ENCODE data around the gene FAM117A. TPM values are rescaled to one million over a fixed set of nuclear protein-coding genes. Genes with fewer than 3 reads are reported as not detected.

Gene FAM117A
- total and polyA plus RNA-seq, 2 of the 8 experiments (the other 6 are each of a cell fraction or from before 2014, with no cell fraction given) = 28.4 to 45.7 TPM

- ChIA-PET CTCF (ENCODE audit: partially characterized antibody) (interaction anchor here (0.6 to 8.9 kb wide), 2 partner anchors 17 to 844 kb away, joined by 3 to 41 read pairs; partner anchors contain the start of gene SLC35B1), POLR2A (ENCODE audit: partially characterized antibody) (interaction anchor here (1.0 kb wide), 1 partner anchor 16 kb away, joined by 3 read pairs; no protein-coding TSS in a partner anchor)
- no peak overlapping the region for H3K9ac ChIP-seq (replicated peaks in 1 of 4; ENCODE audit: extremely low read depth in 1 of 4, low read depth in 3 of 4, low read length in 3 of 4)
- no peak overlapping the region for H2AK5ac ChIP-seq (ENCODE audit: low read depth, low read length)
- no peak overlapping the region for H3K27ac ChIP-seq (ENCODE audit: low read depth, low read length)
- no peak overlapping the region for H2BK15ac ChIP-seq (ENCODE audit: low read length)
- H3K18ac ChIP-seq (ENCODE audit: extremely low read depth, low read length) = no peak overlapping the region
- no peak overlapping the region for H3K14ac ChIP-seq (ENCODE audit: insufficient read length)
- H3K79me1 ChIP-seq (ENCODE audit: low read depth, low read length) = peaks cover 14% of the 10 kb centered on the region; the same call in 1 of the 2 replicates
- no peak overlapping the region for H3K56ac ChIP-seq (replicated peaks; ENCODE audit: insufficient read length, low read depth, low read length)
- no peaks in the 10 kb centered on the region for H3K4me1 ChIP-seq (replicated peaks in 1 of 4; ENCODE audit: control insufficient read depth in 3 of 4, insufficient read depth in 4 of 4, low read length in 3 of 4)
- no peak overlapping the region for H2BK12ac ChIP-seq (ENCODE audit: low read depth, low read length)
- H2BK120ac ChIP-seq (replicated peaks; ENCODE audit: low read depth, low read length) = no peak overlapping the region
- H3K4me2 ChIP-seq (ENCODE audit: insufficient read depth in 1 of 2, low read depth in 2 of 2, low read length in 2 of 2) = no peak overlapping the region
- no peak overlapping the region for H2BK5ac ChIP-seq (ENCODE audit: low read depth, low read length)
- no peak overlapping the region for H4K91ac ChIP-seq (replicated peaks; ENCODE audit: insufficient read length, low read length)
- H2AFZ ChIP-seq (ENCODE audit: low read length) = no peak overlapping the region
- no peak for DNase-seq (ENCODE audit: low read depth in 1 of 2, low spot score in 2 of 2)
- H3K23ac ChIP-seq (ENCODE audit: insufficient read length) = no peak overlapping the region
- no peak for FAIRE-seq
- no peak overlapping the region for H3K4ac ChIP-seq (replicated peaks; ENCODE audit: insufficient read length, low read depth, low read length)
- 86% methylated on average over 7 of the region's 7 CpGs; no CpG with 5 or more reads in 1 of the 2 experiments for WGBS, 2 experiments (ENCODE audit: extremely low coverage in 1 of 2, insufficient coverage in 1 of 2, insufficient read length in 1 of 2, insufficient replicate concordance in 2 of 2, low coverage in 1 of 2, low lambda C conversion rate in 2 of 2, missing lambda C conversion rate in 1 of 2)
- H3K23me2 ChIP-seq (ENCODE audit: low read depth, low read length) = no peaks in the 10 kb centered on the region
- H3K36me3 ChIP-seq (ENCODE audit: control insufficient read depth in 2 of 4, insufficient read depth in 4 of 4, low read length in 3 of 4) = peaks cover 0 to 21% (median 7%) of the 10 kb centered on the region in 4 experiments; a peak in 5 of 8 replicates
- H3K79me2 ChIP-seq (ENCODE audit: control insufficient read depth in 1 of 2, insufficient read depth in 2 of 2, low read length in 2 of 2) = peaks cover 0 to 5% of the 10 kb centered on the region in 2 experiments; a peak in 1 of 4 replicates
- H4K20me1 ChIP-seq (replicated peaks in 1 of 2; ENCODE audit: control insufficient read depth in 1 of 2, insufficient read depth in 2 of 2, low read length in 2 of 2) = peaks cover 2 to 10% of the 10 kb centered on the region in 2 experiments
- no peaks in the 10 kb centered on the region for H3K27me3 ChIP-seq (replicated peaks in 1 of 4; ENCODE audit: control insufficient read depth in 3 of 4, extremely low read depth in 1 of 4, insufficient read depth in 3 of 4, low read length in 3 of 4)
- no peak overlapping the region for H3K4me3 ChIP-seq (ENCODE audit: extremely low read depth in 1 of 4, insufficient read depth in 2 of 4, low read depth in 3 of 4, low read length in 4 of 4)
- no peaks in the 10 kb centered on the region for H3K9me3 ChIP-seq (ENCODE audit: insufficient read depth in 2 of 2, low read depth in 1 of 2, low read length in 1 of 2)
- H2BK20ac ChIP-seq (ENCODE audit: low read length) = no peak overlapping the region
- no peak overlapping the region for H4K5ac ChIP-seq (ENCODE audit: insufficient read length, low read depth, low read length)
- H4K8ac ChIP-seq (ENCODE audit: extremely low read depth, insufficient read depth, low read length) = no peak overlapping the region
- TF ChIP-seq NRF1 (IDR thresholded peaks at IDR 0.05; ENCODE audit: low read depth, low read length) (no peak), RAD21 (IDR thresholded peaks at IDR 0.05 in 1 of 2, conservative IDR thresholded peaks at IDR 0.05 in 1 of 2; ENCODE audit: low read depth in 2 of 2, low read length in 2 of 2) (no peak), KDM5A (IDR thresholded peaks at IDR 0.05; ENCODE audit: low read length) (no peak), BCL11A (IDR thresholded peaks at IDR 0.05; ENCODE audit: low read depth in 2 of 2, low read length in 2 of 2) (no peak), USF2 (IDR thresholded peaks at IDR 0.05; ENCODE audit: low read length) (no peak), POU5F1 (IDR thresholded peaks at IDR 0.05; ENCODE audit: low read depth, low read length) (no peak), E2F6 (IDR thresholded peaks at IDR 0.05) (no peak), KDM4A (IDR thresholded peaks at IDR 0.05; ENCODE audit: low read depth, low read length, severe bottlenecking) (no peak), MAFK (IDR thresholded peaks at IDR 0.05; ENCODE audit: low read depth, low read length) (no peak), EP300 (IDR thresholded peaks at IDR 0.05; ENCODE audit: borderline replicate concordance in 1 of 2, low read depth in 2 of 2, low read length in 2 of 2) (no peak)
Measured at GRCh38 chr17:49725452-49726130, 38.3 kb downstream of the FAM117A start.

Measured in H1 (cell line).